Islet of Langerhans (tissue), 1 donor: ENCODE measurements around the gene RHOBTB3.

Experiments used
- FAIRE-seq: peaks from one replicate; lab custom pipeline; 2011; peaks lifted over from hg19 to GRCh38; lab: Jason Lieb, UNC

The RHOBTB3 gene

DNA sequence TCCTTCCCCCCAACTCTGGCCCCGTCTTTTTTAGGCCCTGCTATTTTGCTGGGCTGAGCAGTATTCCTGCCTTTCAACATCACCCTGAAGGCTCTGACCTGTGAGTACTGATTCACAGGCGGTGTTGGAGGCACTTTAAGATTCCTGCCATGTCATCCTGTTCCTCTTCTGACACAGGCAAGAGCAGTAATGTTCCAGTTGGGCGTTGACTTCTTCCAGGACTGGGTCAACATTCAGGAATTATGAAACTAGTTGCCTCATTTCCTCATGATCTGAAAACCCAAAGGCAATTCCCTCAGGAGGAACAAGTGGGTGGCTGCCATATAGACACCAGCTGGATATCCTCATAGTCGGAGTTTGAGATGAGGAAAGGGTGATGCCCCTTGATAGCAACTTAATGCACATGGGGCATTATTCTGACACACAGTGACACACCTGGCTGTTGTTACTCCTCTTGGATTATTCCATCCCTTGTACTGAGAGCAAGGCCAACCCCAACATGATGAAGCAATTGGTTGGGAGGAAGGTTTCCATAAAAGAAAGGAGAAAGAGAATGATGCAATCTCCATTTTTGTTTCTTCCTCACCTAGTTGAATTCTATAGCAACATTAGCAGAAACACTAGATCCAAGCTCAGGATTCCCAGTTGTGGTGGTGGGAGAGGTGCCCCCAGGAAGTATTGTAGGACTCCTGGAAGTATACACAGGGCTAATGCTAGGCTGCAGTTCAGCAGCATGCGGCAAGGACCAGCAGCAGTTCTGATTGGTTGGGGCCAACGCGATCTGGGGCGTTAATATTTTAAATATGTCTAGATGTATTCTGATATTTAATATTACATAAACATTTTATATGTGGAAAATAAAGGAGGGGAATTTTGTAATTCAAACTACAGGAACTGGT is 111.0 kb downstream of the RHOBTB3 start:
- FAIRE-seq, result no peak

DNA sequence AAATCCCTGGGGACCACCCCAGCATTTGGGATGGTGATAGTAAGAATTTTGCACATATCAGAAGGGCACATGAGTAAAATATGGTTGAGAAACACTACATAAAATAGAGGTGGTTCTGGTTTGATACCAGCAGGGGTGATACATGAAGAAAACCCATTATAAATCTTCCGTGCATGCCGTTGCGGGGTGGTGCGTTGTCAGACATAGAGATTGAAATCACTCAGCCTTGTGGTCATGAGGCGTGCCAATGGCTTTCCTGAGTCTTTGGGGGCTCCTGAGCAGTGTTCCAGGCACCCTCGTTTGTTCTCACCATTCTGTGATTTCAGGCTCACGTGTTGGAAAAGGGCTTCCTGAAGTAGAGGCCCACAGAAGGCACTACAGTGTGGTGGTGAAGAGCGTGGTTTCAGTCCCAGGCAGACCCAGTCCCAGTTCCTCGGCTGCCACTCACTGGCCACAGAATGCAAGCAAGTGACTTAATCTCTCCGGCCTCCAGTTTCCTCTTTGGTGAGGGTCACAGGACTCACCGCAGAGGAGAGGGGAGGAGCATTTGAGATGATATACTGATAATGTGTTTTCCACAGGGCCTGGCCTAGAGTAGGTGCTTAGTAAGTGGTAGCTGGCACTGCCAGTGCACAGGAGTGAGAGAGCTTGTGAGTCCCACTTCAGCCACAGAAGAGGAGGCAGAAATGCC is 111.9 kb downstream of the RHOBTB3 start:
- FAIRE-seq, result no peak

DNA sequence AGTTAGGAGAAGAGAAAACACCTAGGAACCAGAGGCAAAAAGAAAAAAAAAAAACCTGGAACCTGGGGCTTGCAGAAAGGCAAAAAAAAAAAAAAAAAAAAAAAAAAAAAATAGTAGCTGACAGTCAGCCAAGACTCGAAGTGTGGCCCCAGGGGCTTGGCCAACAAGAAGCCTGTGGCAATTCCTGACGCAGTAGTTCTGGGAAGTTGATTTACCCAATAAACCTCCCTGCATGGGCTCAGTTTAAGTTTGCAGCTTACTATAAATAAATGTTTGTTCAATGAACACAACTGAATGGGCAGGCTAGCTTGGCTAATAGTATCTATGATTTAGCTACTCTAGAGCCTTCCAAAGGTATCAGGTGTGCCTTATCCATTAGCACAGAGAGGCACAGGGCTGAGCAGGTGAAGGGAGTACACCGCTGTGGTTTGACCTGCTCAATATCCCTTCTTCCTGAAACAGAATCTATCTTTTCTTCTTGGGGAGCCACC is 112.6 kb downstream of the RHOBTB3 start:
- FAIRE-seq, result no peak

DNA sequence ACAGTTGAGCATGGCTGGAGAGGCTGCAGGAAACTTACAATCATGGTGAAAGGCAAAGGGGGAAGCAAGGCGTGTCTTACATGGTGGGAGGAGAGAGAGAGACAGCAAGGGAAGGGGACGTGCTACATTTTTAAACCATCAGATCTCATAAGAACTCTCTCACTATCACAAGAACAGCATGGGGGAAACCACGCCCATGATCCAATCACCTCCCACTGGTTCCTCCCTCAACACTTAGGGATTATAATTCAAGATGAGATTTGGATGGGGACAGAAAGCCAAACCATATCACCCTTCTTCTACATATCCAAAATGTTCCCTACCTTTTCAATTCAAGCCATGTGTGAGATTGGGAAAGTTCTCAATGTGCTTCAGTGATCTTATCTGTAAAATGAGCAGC is 114.3 kb downstream of the RHOBTB3 start:
- no peak for FAIRE-seq
